GM12892 (cell line): Measurements from ENCODE around the gene TMEM131.

ENCODE experiments used
- POLR2A ChIP-seq: IDR thresholded peaks from 2 replicates; pipeline ENCODE4 v1.6.1; 2011; ENCODE audit warnings: low read depth, low read length, control low read depth
- TAF1 ChIP-seq: IDR thresholded peaks from 2 replicates; pipeline ENCODE4 v1.6.1; 2011; ENCODE audit warnings: low read depth, mild to moderate bottlenecking, control low read depth, low read length, borderline replicate concordance

- TF ChIP-seq POLR2A (no peak), TAF1 (no peak)
These were observed 164.6 kb downstream of the TMEM131 start for GRCh38 chr2:97831121-97831520.
